HEK293 (cell line): ENCODE data around the gene AGBL2.
"Not testable (repeated sequence)": the region's sequence is repeated elsewhere in the genome, so short reads cannot be mapped to it uniquely, and the experiment has no call there.

Experiments
- CTCF ChIA-PET: fragments of 350-600 bp; formaldehyde crosslinking; extraction: SDS; loops from one replicate; lab custom pipeline; 2021; ENCODE audit warnings: antibody characterized with exemption; lab: Yijun Ruan, JAX
- POLR2A ChIA-PET: fragments of 300-600 bp; formaldehyde crosslinking; extraction: SDS; loops from one replicate; lab custom pipeline; 2020; ENCODE audit warnings: antibody characterized with exemption, inconsistent platforms; lab: Yijun Ruan, JAX
- H3K27ac ChIP-seq: fragments of 200-500 bp; sonication (Bioruptor generic); 2 replicates; pipeline ENCODE4 v1.5.1; 2014; ENCODE audit warnings: low read depth, low read length, control low read depth, inconsistent platforms; ENCODE audit errors: extremely low read depth
- H3K36me3 ChIP-seq, 2 experiments: fragments of 200-500 bp in 1 of 2; sonication (Bioruptor generic) in 1 of 2; 1 replicate in 1 of 2; 2 replicates in 1 of 2; pipeline ENCODE4 v1.5.1; 2014 to 2017; ENCODE audit warnings: inconsistent platforms in 2 of 2, low read length in 2 of 2; ENCODE audit not compliant: control insufficient read depth in 2 of 2, insufficient read depth in 1 of 2
- H3K4me1 ChIP-seq: fragments of 200-500 bp; sonication (Bioruptor generic); 2 replicates; pipeline ENCODE4 v1.5.1; 2014; ENCODE audit warnings: mild to moderate bottlenecking, low read length, inconsistent platforms; ENCODE audit not compliant: control insufficient read depth, insufficient read depth
- H3K4me3 ChIP-seq: 2 replicates; pipeline ENCODE4 v1.5.1; 2011; ENCODE audit warnings: low read depth, mild to moderate bottlenecking, control low read depth, low read length, moderate library complexity
- H3K9me3 ChIP-seq: fragments of 200-500 bp; sonication (Bioruptor generic); 2 replicates; pipeline ENCODE4 v1.5.1; 2014; ENCODE audit warnings: low read depth, low read length, inconsistent platforms; ENCODE audit not compliant: control insufficient read depth, insufficient read depth
- BCL11B ChIP-seq: fragments of 450-650 bp; formaldehyde crosslinking; IDR thresholded peaks from 2 replicates; pipeline ENCODE4 v1.5.1; 2016; ENCODE audit warnings: low read depth, missing biosample characterization, missing genetic modification characterization
- BCL6B ChIP-seq: fragments of 450-650 bp; formaldehyde crosslinking; IDR thresholded peaks from 2 replicates; pipeline ENCODE4 v1.5.1; 2017; ENCODE audit warnings: missing biosample characterization, missing genetic modification characterization
- EGR2 ChIP-seq: fragments of 450-650 bp; formaldehyde crosslinking; IDR thresholded peaks from 2 replicates; pipeline ENCODE4 v1.5.1; 2016; ENCODE audit warnings: low read depth, missing biosample characterization, missing genetic modification characterization
- GFI1B ChIP-seq: fragments of 450-650 bp; formaldehyde crosslinking; IDR thresholded peaks from 2 replicates; pipeline ENCODE4 v1.5.1; 2016; ENCODE audit warnings: missing biosample characterization, missing genetic modification characterization
- HIC1 ChIP-seq: fragments of 450-650 bp; formaldehyde crosslinking; IDR thresholded peaks from 2 replicates; pipeline ENCODE4 v1.5.1; 2016; ENCODE audit warnings: missing biosample characterization, missing genetic modification characterization
- INSM2 ChIP-seq: fragments of 450-650 bp; formaldehyde crosslinking; IDR thresholded peaks from 2 replicates; pipeline ENCODE4 v1.5.1; 2016; ENCODE audit warnings: missing biosample characterization, missing genetic modification characterization
- KLF9 ChIP-seq: fragments of 450-650 bp; formaldehyde crosslinking; IDR thresholded peaks from 2 replicates; pipeline ENCODE4 v1.5.1; 2016; ENCODE audit warnings: missing biosample characterization, missing genetic modification characterization, low read depth
- TRIM28 ChIP-seq: IDR thresholded peaks from 2 replicates; pipeline ENCODE4 v1.6.1; 2011; ENCODE audit warnings: low read length, control low read depth, borderline replicate concordance
- ZBTB17 ChIP-seq: fragments of 450-650 bp; formaldehyde crosslinking; IDR thresholded peaks from 2 replicates; pipeline ENCODE4 v1.5.1; 2016; ENCODE audit warnings: missing biosample characterization, missing genetic modification characterization
- ZBTB21 ChIP-seq: fragments of 450-650 bp; formaldehyde crosslinking; IDR thresholded peaks from 2 replicates; pipeline ENCODE4 v1.5.1; 2017; ENCODE audit warnings: missing biosample characterization, missing genetic modification characterization
- ZFHX2 ChIP-seq: fragments of 450-650 bp; formaldehyde crosslinking; conservative IDR thresholded peaks from 2 replicates; pipeline ENCODE4 v1.5.1; 2016; ENCODE audit warnings: missing biosample characterization, missing genetic modification characterization
- ZNF155 ChIP-seq: fragments of 450-650 bp; formaldehyde crosslinking; IDR thresholded peaks from 2 replicates; pipeline ENCODE4 v1.5.1; 2016; ENCODE audit warnings: missing biosample characterization, missing genetic modification characterization
- ZNF16 ChIP-seq: fragments of 450-650 bp; formaldehyde crosslinking; IDR thresholded peaks from 2 replicates; pipeline ENCODE4 v1.5.1; 2016; ENCODE audit warnings: low read depth, missing biosample characterization, missing genetic modification characterization
- ZNF169 ChIP-seq: fragments of 450-650 bp; formaldehyde crosslinking; IDR thresholded peaks from 2 replicates; pipeline ENCODE4 v1.5.1; 2016; ENCODE audit warnings: missing biosample characterization, missing genetic modification characterization
- ZNF280C ChIP-seq: fragments of 450-650 bp; formaldehyde crosslinking; IDR thresholded peaks from 2 replicates; pipeline ENCODE4 v1.5.1; 2016; ENCODE audit warnings: missing biosample characterization, missing genetic modification characterization
- ZNF302 ChIP-seq: fragments of 450-650 bp; formaldehyde crosslinking; IDR thresholded peaks from 2 replicates; pipeline ENCODE4 v1.5.1; 2016; ENCODE audit warnings: missing biosample characterization, missing genetic modification characterization, low read depth
- ZNF645 ChIP-seq: fragments of 450-650 bp; formaldehyde crosslinking; IDR thresholded peaks from 2 replicates; pipeline ENCODE4; 2016; ENCODE audit warnings: missing biosample characterization, missing genetic modification characterization
- ZNF777 ChIP-seq: fragments of 450-650 bp; formaldehyde crosslinking; IDR thresholded peaks from 2 replicates; pipeline ENCODE4 v1.5.1; 2017; ENCODE audit warnings: missing biosample characterization, missing genetic modification characterization, borderline replicate concordance
- ZNF792 ChIP-seq: fragments of 450-650 bp; formaldehyde crosslinking; IDR thresholded peaks from 2 replicates; pipeline ENCODE4 v1.5.1; 2016; ENCODE audit warnings: missing biosample characterization, missing genetic modification characterization

AGBL2 gene

GRCh38 chr11:47711225-47711624 is 3.9 kb downstream of the AGBL2 start:
- CTCF ChIA-PET: interaction anchor here (0.6 kb wide), 1 partner anchor 171 kb away, joined by 5 read pairs; no protein-coding TSS in a partner anchor
- H3K27ac ChIP-seq: no peak overlapping the region
- POLR2A ChIA-PET: interaction anchor here (1.1 kb wide), 1 partner anchor 9 kb away, joined by 4 read pairs; no protein-coding TSS in a partner anchor
- TF ChIP-seq ZBTB17 (tag by site-specific recombination) (no peak), INSM2 (tag by site-specific recombination) (no peak), ZNF777 (tag by site-specific recombination) (no peak), ZNF792 (tag by site-specific recombination) (no peak), BCL6B (no peak), ZNF155 (no peak), KLF9 (tag by site-specific recombination) (no peak), TRIM28 (no peak), ZNF645 (no peak), ZNF169 (tag by site-specific recombination) (no peak), ZNF16 (no peak), ZBTB21 (tag by site-specific recombination) (no peak), GFI1B (tag by site-specific recombination) (no peak), BCL11B (tag by site-specific recombination) (no peak), ZNF280C (tag by site-specific recombination) (no peak), HIC1 (tag by site-specific recombination) (no peak), ZNF302 (tag by site-specific recombination) (no peak)
- H3K9me3 ChIP-seq: no peaks in the 10 kb centered on the region
- H3K4me3 ChIP-seq: no peak overlapping the region
- H3K36me3 ChIP-seq: peaks cover 3% of the 10 kb centered on the region in 2 experiments; a peak in 2 of 3 replicates
- H3K4me1 ChIP-seq: no peaks in the 10 kb centered on the region

- H3K9me3 ChIP-seq, H3K36me3 ChIP-seq, H3K4me3 ChIP-seq, POLR2A ChIA-PET, CTCF ChIA-PET, H3K27ac ChIP-seq, H3K4me1 ChIP-seq: not testable (repeated sequence)
- TF ChIP-seq ZFHX2 (tag by site-specific recombination): peak; percentile 62
- peak; percentile 74 for TF ChIP-seq EGR2 (tag by site-specific recombination)
Measured at GRCh38 chr11:47707275-47707786, 7.8 kb downstream of the AGBL2 start.
